Measurements from ENCODE around the gene IL16.

Gene IL16

DNA sequence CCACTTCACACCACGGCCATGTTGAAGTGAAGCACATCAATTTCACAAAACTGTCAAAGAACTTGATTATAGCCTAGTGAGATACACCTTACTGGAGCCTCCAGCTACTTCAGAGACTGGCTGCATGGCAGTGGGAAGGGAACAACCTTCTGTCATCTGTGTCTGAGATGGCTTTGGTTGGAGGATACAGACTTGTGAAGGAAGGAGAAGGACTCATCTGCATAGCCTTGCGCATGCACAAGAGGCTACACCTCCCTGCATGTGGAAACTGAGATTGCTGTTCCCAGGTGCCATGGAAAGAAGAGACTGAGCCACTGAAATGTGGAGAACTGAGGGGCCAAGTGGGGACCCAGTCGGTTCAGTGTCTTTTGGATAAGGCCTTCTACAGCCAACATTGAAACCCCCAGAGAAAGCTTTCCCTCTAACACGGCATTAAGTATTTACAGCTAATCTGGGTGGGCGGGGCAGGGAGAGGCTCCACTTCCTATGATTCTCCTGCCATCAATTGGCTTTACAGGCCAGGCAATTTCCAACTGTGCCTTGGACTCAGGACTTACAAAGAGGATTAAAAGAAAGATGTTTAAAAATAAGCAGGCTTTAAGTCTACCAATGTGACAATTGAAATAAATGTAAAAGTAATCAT is 58.8 kb downstream of the IL16 start:
- no CpG with 5 or more reads among the region's 5 CpGs for WGBS (ENCODE audit: insufficient coverage, insufficient read length)
- DNase-seq (ENCODE audit: low read depth, low spot score), result no peak
- H3K4me3 ChIP-seq (ENCODE audit: low read length), result no peak overlapping the region
- H3K4me1 ChIP-seq (ENCODE audit: control insufficient read depth, insufficient read depth, low read length), result no peaks in the 10 kb centered on the region
- H3K9me3 ChIP-seq (ENCODE audit: control insufficient read depth, insufficient read depth, low read length), result no peaks in the 10 kb centered on the region
- H3K36me3 ChIP-seq (ENCODE audit: control insufficient read depth, insufficient read depth, low read length), result no peaks in the 10 kb centered on the region
- no peak overlapping the region for H3K27ac ChIP-seq (ENCODE audit: low read length)
- H3K27me3 ChIP-seq (ENCODE audit: control insufficient read depth, insufficient read depth, low read length), result no peaks in the 10 kb centered on the region

DNA sequence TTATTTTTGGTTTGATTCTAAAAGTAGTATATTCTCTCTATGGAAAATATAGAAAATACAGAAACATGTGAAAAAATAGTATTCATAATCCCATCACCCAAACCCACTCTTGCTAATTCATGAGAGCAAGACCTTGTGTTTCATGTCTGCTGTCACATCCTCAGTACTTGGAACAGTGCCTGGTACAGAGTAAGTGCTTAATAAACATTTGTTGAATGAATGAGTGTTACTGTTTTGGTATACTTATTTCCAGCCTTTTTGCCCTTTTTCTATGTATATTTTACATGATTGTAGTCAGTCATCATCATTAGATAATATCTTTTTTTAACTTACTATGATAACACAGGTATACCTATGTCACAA is 59.3 kb downstream of the IL16 start:
- no peak for DNase-seq (ENCODE audit: low read depth, low spot score)
- Histone ChIP-seq H3K36me3 (ENCODE audit: control insufficient read depth, insufficient read depth, low read length) (no peaks in the 10 kb centered on the region), H3K9me3 (ENCODE audit: control insufficient read depth, insufficient read depth, low read length) (no peaks in the 10 kb centered on the region), H3K4me1 (ENCODE audit: control insufficient read depth, insufficient read depth, low read length) (no peaks in the 10 kb centered on the region), H3K27ac (ENCODE audit: low read length) (no peak overlapping the region), H3K27me3 (ENCODE audit: control insufficient read depth, insufficient read depth, low read length) (no peaks in the 10 kb centered on the region), H3K4me3 (ENCODE audit: low read length) (no peak overlapping the region)

DNA sequence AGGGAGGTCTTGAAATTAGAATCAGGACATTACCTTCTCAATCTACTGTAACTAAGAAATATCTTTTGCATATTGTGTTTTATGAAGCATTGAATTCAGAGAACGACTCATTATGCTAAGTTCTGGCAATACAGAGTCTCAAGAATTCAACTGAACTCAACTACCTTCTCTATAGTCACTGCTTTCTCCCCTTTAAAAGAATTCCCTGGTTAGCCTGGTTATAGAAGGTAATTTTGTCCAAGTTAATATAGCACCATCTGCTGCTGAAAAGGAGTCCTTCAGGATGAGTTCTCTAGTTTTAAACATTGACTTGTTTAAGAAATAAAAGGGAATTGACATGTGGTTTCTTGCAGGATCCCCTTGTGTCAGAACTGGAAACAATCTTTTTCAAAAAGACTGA is 60.2 kb downstream of the IL16 start:
- no peaks in the 10 kb centered on the region for H3K27me3 ChIP-seq (ENCODE audit: control insufficient read depth, insufficient read depth, low read length)
- H3K27ac ChIP-seq (ENCODE audit: low read length), result no peak overlapping the region
- no peak overlapping the region for H3K4me3 ChIP-seq (ENCODE audit: low read length)
- no peak for DNase-seq (ENCODE audit: low read depth, low spot score)
- no peaks in the 10 kb centered on the region for H3K9me3 ChIP-seq (ENCODE audit: control insufficient read depth, insufficient read depth, low read length)
- H3K36me3 ChIP-seq (ENCODE audit: control insufficient read depth, insufficient read depth, low read length), result no peaks in the 10 kb centered on the region
- no peaks in the 10 kb centered on the region for H3K4me1 ChIP-seq (ENCODE audit: control insufficient read depth, insufficient read depth, low read length)
- WGBS (ENCODE audit: insufficient coverage, insufficient read length), result no CpG with 5 or more reads among the region's 1 CpG

DNA sequence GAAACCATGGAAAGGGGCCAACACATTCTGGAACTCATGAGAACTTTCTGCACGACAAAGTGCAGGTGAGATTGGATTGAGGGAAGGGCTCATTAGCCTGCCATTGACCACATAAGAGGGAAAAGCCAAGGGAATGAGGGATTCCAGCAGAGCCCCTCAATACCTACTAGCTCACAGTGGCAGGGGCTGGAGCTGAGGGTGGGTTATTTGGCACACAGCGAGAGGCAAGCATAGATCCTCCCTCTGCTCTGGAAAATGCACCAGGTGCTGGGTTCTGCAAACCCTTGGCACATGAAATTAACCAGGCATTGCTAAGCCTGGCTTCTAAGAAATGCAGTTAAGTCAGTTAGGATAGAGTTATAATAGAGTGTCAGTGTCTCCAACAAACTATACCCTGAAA is 60.8 kb downstream of the IL16 start:
- Histone ChIP-seq H3K36me3 (ENCODE audit: control insufficient read depth, insufficient read depth, low read length) (no peaks in the 10 kb centered on the region), H3K27ac (ENCODE audit: low read length) (no peak overlapping the region), H3K27me3 (ENCODE audit: control insufficient read depth, insufficient read depth, low read length) (no peaks in the 10 kb centered on the region), H3K9me3 (ENCODE audit: control insufficient read depth, insufficient read depth, low read length) (no peaks in the 10 kb centered on the region), H3K4me1 (ENCODE audit: control insufficient read depth, insufficient read depth, low read length) (no peaks in the 10 kb centered on the region), H3K4me3 (ENCODE audit: low read length) (no peak overlapping the region)
- no CpG with 5 or more reads among the region's 2 CpGs for WGBS (ENCODE audit: insufficient coverage, insufficient read length)
- no peak for DNase-seq (ENCODE audit: low read depth, low spot score)

GRCh38 chr15:81258455-81258854 is 61.8 kb downstream of the IL16 start:
- Histone ChIP-seq H3K9me3 (ENCODE audit: control insufficient read depth, insufficient read depth, low read length) (no peaks in the 10 kb centered on the region), H3K27ac (ENCODE audit: low read length) (no peak overlapping the region), H3K4me3 (ENCODE audit: low read length) (no peak overlapping the region), H3K36me3 (ENCODE audit: control insufficient read depth, insufficient read depth, low read length) (no peaks in the 10 kb centered on the region), H3K4me1 (ENCODE audit: control insufficient read depth, insufficient read depth, low read length) (no peaks in the 10 kb centered on the region), H3K27me3 (ENCODE audit: control insufficient read depth, insufficient read depth, low read length) (no peaks in the 10 kb centered on the region)
- no CpG with 5 or more reads among the region's 8 CpGs for WGBS (ENCODE audit: insufficient coverage, insufficient read length)
- DNase-seq (ENCODE audit: low read depth, low spot score), result no peak

- no peak for DNase-seq (ENCODE audit: low read depth, low spot score)
- no peak overlapping the region for H3K4me3 ChIP-seq (ENCODE audit: low read length)
- H3K36me3 ChIP-seq (ENCODE audit: control insufficient read depth, insufficient read depth, low read length), result no peaks in the 10 kb centered on the region
- H3K27ac ChIP-seq (ENCODE audit: low read length), result no peak overlapping the region
- H3K9me3 ChIP-seq (ENCODE audit: control insufficient read depth, insufficient read depth, low read length), result no peaks in the 10 kb centered on the region
- no peaks in the 10 kb centered on the region for H3K27me3 ChIP-seq (ENCODE audit: control insufficient read depth, insufficient read depth, low read length)
- H3K4me1 ChIP-seq (ENCODE audit: control insufficient read depth, insufficient read depth, low read length), result no peaks in the 10 kb centered on the region
- WGBS (ENCODE audit: insufficient coverage, insufficient read length), result no CpG with 5 or more reads among the region's 4 CpGs
Observed at GRCh38 chr15:81259760-81260298, 63.1 kb downstream of the IL16 start.

DNA sequence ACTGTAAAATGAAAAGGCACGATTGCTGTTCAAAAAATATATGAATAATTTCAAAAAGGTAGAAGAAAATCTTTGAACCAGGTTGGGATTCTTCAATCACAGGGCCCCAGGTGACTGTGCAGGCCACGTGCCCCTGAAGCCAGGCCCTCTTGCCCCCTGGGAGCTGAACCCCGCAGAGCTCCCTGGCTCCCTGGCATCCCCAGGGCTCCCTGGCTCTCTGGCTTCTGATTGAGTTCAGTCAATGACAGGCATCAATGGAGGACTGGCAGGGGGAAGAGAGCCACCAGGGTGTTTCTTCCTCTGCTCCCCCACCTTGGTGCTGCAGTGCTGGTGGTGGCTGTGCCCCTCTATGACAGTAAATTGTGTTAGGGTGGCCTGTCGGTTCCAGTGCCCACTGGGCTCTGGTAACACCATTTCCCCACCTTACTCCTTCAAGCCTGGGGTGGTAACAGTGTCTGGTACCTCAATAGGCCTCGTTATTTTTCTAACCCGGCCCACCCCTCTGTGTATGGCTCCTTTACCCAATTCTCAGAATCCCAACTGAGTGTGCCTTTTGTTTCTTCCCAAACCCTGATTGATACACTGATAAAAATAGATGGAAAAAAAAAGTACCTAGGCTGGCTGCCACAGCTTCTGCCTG is 64.6 kb downstream of the IL16 start:
- Histone ChIP-seq H3K4me1 (ENCODE audit: control insufficient read depth, insufficient read depth, low read length) (0 out of 2 replicates have a peak, but pooled peaks cover 1% of the 10 kb centered on the region), H3K9me3 (ENCODE audit: control insufficient read depth, insufficient read depth, low read length) (no peaks in the 10 kb centered on the region), H3K27me3 (ENCODE audit: control insufficient read depth, insufficient read depth, low read length) (no peaks in the 10 kb centered on the region), H3K4me3 (ENCODE audit: low read length) (no peak overlapping the region), H3K27ac (ENCODE audit: low read length) (no peak overlapping the region), H3K36me3 (ENCODE audit: control insufficient read depth, insufficient read depth, low read length) (no peaks in the 10 kb centered on the region)
- no peak for DNase-seq (ENCODE audit: low read depth, low spot score)
- WGBS (ENCODE audit: insufficient coverage, insufficient read length), result no CpG with 5 or more reads among the region's 6 CpGs

GRCh38 chr15:81263477-81263876 is 66.8 kb downstream of the IL16 start:
- Histone ChIP-seq H3K27ac (ENCODE audit: low read length) (no peak overlapping the region), H3K36me3 (ENCODE audit: control insufficient read depth, insufficient read depth, low read length) (no peaks in the 10 kb centered on the region), H3K9me3 (ENCODE audit: control insufficient read depth, insufficient read depth, low read length) (no peaks in the 10 kb centered on the region), H3K4me3 (ENCODE audit: low read length) (no peak overlapping the region), H3K4me1 (ENCODE audit: control insufficient read depth, insufficient read depth, low read length) (0 out of 2 replicates have a peak, but pooled peaks cover 1% of the 10 kb centered on the region), H3K27me3 (ENCODE audit: control insufficient read depth, insufficient read depth, low read length) (no peaks in the 10 kb centered on the region)
- no peak for DNase-seq (ENCODE audit: low read depth, low spot score)
- no CpG with 5 or more reads among the region's 4 CpGs for whole genome bisulfite sequencing (ENCODE audit: insufficient coverage, insufficient read length)

DNA sequence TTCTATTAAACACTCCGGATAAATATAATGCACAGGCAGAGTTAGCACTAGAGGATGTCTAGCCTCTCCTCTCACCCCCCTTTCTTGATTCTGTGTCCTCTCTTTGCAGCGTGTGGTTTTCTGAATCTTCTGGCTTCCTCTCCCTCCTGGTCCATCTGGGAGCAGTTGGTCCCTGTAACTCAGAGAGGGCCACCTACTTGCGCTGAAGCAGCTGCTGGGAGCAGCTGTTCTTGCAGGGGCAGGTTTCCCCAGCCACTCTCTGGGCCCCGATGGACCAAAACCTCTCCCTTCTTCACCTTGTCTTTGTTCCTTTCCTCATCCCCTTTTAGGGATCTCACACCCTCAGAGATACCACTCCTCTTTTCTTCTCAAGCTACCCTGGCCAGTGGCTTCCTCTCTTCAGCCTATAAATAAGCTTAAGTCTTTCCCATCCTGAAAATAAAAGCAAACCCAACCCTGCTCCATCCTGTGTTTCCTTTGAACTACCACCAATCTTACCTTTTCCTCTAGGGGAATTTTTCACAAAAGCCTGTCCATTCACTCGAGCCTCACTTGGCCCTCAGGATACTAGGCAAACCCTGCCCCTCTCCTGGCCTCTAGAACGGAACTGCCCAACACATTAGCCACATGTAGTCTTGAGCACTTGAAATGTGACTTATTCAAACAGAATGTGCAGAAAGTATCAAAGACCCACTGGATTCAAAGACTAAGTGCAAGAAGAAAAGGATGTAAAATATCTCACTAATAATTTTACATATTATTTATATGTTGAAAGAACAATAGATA is 67.6 kb downstream of the IL16 start:
- no peaks in the 10 kb centered on the region for H3K9me3 ChIP-seq (ENCODE audit: control insufficient read depth, insufficient read depth, low read length)
- no peaks in the 10 kb centered on the region for H3K27me3 ChIP-seq (ENCODE audit: control insufficient read depth, insufficient read depth, low read length)
- H3K4me3 ChIP-seq (ENCODE audit: low read length), result no peak overlapping the region
- 0 out of 2 replicates have a peak, but pooled peaks cover 1% of the 10 kb centered on the region for H3K4me1 ChIP-seq (ENCODE audit: control insufficient read depth, insufficient read depth, low read length)
- no peak overlapping the region for H3K27ac ChIP-seq (ENCODE audit: low read length)
- WGBS (ENCODE audit: insufficient coverage, insufficient read length), result no CpG with 5 or more reads among the region's 6 CpGs
- H3K36me3 ChIP-seq (ENCODE audit: control insufficient read depth, insufficient read depth, low read length), result no peaks in the 10 kb centered on the region
- DNase-seq (ENCODE audit: low read depth, low spot score), result no peak

DNA sequence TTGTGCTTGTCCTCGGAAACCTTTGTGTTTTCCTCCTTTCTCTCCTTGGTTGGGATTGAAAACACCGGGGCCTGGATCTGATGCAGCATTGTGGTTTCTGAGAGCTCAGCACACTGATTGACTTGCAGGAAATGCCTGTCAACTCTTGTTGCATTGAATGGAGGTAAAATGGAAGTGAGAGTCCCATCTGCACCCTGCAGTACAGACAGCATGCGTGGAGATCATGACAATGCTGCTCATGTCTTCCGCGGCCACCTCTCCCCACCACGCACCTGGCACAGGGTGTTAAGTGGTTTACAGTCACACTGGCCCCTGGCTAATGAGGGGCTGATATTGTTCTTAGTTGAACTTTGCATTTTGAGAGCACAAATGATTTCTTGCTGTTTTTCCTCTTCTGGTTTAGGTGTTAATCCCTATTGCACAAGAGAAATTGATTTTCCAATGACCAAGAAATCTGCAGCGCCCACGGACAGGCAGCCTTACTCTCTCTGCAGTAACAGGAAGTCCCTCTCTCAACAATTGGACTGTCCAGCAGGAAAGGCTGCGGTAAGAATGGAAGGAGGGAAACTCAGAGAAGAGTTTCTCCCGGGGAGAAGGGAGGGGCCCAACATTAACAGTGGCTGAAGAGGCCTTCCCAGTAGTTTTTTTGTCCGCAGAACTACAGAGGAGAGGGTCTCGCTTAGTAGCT is 68.7 kb downstream of the IL16 start:
- Histone ChIP-seq H3K4me1 (ENCODE audit: control insufficient read depth, insufficient read depth, low read length) (0 out of 2 replicates have a peak, but pooled peaks cover 1% of the 10 kb centered on the region), H3K9me3 (ENCODE audit: control insufficient read depth, insufficient read depth, low read length) (no peaks in the 10 kb centered on the region), H3K27ac (ENCODE audit: low read length) (no peak overlapping the region), H3K36me3 (ENCODE audit: control insufficient read depth, insufficient read depth, low read length) (no peaks in the 10 kb centered on the region), H3K27me3 (ENCODE audit: control insufficient read depth, insufficient read depth, low read length) (no peaks in the 10 kb centered on the region), H3K4me3 (ENCODE audit: low read length) (no peak overlapping the region)
- DNase-seq (ENCODE audit: low read depth, low spot score), result no peak
- WGBS (ENCODE audit: insufficient coverage, insufficient read length), result no CpG with 5 or more reads among the region's 12 CpGs
